Activated B cell treated with CpG ODN at 0.5 μM for 24 hours (primary cell): Measurements from ENCODE around the gene RECQL5. TPM values are rescaled to one million over a fixed set of nuclear protein-coding genes. Genes with fewer than 3 reads are reported as not detected.

Source experiments
- ATAC-seq: fragments of 200-7000 bp; cut with Tn5 transposase; one replicate; pipeline ENCODE4 v1.10.0; 2021; ENCODE audit warnings: low read depth, mild to moderate bottlenecking, moderate library complexity
- CTCF ChIA-PET: fragments of 350-600 bp; sonication (Branson Sonifier 250); formaldehyde crosslinking; loops from one replicate; lab custom pipeline; 2021; ENCODE audit warnings: antibody characterized with exemption; lab: Charles Lee
- POLR2A ChIA-PET: fragments of 350-600 bp; sonication (Branson Sonifier 250); formaldehyde crosslinking; loops from one replicate; lab custom pipeline; 2021; ENCODE audit warnings: antibody characterized with exemption; lab: Charles Lee
- DNase-seq: peaks from one replicate; pipeline ENCODE4 v3.0.0; 2022
- H3K27ac Mint-ChIP-seq: one replicate; pipeline ENCODE4 v1.8.0; 2020; ENCODE audit warnings: mixed read lengths
- H3K27me3 Mint-ChIP-seq: one replicate; pipeline ENCODE4 v1.8.0; 2021; ENCODE audit warnings: mixed read lengths
- H3K36me3 Mint-ChIP-seq: one replicate; pipeline ENCODE4 v1.8.0; 2021; ENCODE audit warnings: low read depth, mixed read lengths
- H3K4me1 Mint-ChIP-seq: one replicate; pipeline ENCODE4 v1.8.0; 2021; ENCODE audit warnings: mixed read lengths
- H3K4me3 Mint-ChIP-seq: one replicate; pipeline ENCODE4 v1.8.0; 2020; ENCODE audit warnings: mild to moderate bottlenecking, mixed read lengths
- H3K9me3 Mint-ChIP-seq: one replicate; pipeline ENCODE4 v1.8.0; 2020; ENCODE audit warnings: mixed read lengths
- intact Hi-C: fragments of 100-400 bp; cut with micrococcal nuclease; formaldehyde crosslinking; loops from one replicate; pipeline ENCODE4 v1.15.1; 2024
- total RNA-seq: library from RNA; stranded (reverse); gene quantifications from 2 replicates; pipeline ENCODE4 v1.2.3, GENCODE V29; 2022
- TF ChIP-seq, protein P1 (sequence below): fragments of 200-600 bp; IDR thresholded peaks from one replicate; pipeline ENCODE4 v1.8.0; 2022; ENCODE audit warnings: antibody characterized with exemption, mild to moderate bottlenecking

RECQL5 gene
- total RNA-seq, 1 donor from 2014 or later: 65.4 TPM

DNA sequence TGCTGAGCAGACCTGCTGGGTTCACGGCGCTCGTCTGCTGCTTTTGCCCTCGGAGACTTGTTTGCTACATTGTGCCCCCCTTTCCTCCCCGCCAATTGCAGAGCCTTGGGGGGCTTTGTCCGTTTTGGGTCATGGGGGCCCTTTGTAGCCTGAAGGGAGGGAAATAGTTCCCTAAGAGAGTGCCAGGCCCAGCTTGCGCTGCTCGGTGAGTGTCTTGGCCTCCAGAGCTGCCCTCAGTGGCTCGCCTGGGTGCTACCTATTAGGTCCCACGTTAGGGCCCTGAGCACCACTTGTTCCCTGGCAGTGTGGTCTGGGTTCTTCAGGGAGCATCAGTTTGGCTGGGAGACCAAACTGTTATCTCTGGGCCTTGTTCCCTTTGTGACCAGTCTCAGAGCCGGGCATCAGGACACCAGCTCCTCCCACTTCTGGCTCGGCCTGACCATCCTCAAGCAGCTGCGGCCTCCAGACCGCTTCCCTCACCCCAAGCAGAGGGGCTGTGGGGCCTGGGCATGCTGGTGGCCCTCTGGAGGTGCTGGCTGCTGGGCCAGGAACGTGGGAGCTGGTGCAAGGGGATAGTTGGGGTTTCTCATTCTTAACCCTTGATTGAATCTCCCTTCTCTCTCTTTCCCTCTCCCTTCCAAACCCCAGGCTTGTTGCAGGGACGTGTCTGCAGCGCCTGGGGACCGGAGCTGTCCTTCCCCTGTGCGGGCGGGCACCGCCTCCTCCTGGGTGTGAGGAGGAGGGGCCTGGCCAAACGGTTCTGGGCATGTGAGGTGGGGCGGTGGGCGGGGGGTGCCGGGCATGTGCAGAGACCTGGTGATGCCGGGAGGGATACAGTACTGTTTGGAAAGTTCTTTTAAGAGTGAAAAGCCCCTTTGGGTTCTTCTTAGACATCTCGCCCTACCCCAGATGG, 38.3 kb upstream of the RECQL5 start:
- ATAC-seq (no peak), DNase-seq (no peak)
- intact Hi-C loops: no loop called here
- POLR2A ChIA-PET: no interaction called here
- Mint-ChIP-seq H3K27me3 (no peaks in the 10 kb centered on the region), H3K27ac (no peak overlapping the region), H3K36me3 (peaks cover 86% of the 10 kb centered on the region), H3K4me1 (no peaks in the 10 kb centered on the region), H3K4me3 (no peak overlapping the region), H3K9me3 (no peaks in the 10 kb centered on the region)
- TF ChIP-seq, protein P1, sequence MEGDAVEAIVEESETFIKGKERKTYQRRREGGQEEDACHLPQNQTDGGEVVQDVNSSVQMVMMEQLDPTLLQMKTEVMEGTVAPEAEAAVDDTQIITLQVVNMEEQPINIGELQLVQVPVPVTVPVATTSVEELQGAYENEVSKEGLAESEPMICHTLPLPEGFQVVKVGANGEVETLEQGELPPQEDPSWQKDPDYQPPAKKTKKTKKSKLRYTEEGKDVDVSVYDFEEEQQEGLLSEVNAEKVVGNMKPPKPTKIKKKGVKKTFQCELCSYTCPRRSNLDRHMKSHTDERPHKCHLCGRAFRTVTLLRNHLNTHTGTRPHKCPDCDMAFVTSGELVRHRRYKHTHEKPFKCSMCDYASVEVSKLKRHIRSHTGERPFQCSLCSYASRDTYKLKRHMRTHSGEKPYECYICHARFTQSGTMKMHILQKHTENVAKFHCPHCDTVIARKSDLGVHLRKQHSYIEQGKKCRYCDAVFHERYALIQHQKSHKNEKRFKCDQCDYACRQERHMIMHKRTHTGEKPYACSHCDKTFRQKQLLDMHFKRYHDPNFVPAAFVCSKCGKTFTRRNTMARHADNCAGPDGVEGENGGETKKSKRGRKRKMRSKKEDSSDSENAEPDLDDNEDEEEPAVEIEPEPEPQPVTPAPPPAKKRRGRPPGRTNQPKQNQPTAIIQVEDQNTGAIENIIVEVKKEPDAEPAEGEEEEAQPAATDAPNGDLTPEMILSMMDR: no peak
- CTCF ChIA-PET: no interaction called here

DNA sequence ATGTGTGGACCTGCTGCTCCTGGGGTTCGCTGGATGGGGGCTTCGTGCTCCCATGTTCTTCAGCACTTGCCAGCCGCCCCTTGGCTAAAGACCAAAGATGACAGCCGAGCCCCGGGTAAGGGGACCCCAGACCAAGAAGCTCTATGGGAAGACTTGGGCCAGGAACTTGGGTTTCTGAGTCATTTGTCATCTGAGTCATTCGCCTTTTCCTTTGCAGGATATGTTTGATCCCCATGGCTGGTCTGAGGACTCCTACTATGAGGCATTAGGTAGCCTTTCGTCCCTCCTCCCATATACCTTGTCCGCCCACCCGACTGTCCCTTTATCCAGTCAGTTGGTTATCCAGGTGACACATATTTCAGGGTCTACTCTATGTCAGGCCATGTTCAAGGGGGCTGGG, 36.6 kb upstream of the RECQL5 start:
- no peak for ATAC-seq
- H3K9me3 Mint-ChIP-seq: no peaks in the 10 kb centered on the region

DNA sequence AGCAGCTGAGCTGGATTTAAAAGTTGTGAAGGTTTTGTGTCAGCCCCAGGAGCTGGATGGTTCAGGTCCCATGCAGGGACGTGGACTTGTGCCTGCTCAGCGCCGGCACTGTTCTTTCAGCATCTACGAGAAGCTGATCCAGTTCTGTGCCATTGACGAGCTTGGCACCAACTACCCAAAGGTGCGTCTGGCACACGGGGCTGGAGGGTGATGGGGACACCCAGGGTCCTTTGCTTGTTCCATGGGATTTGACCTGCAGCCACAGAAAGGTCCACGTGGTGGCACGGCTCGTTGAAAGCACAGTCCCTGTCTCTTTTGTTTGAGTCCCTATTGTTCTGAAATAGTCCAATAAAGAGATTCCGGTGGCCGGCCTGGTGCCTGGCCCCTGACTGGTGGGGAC, 36.2 kb upstream of the RECQL5 start:
- Mint-ChIP-seq H3K4me3 (no peak overlapping the region), H3K4me1 (no peaks in the 10 kb centered on the region), H3K27ac (no peak overlapping the region), H3K36me3 (peaks cover 92% of the 10 kb centered on the region), H3K27me3 (no peaks in the 10 kb centered on the region), H3K9me3 (no peaks in the 10 kb centered on the region)
- DNase-seq (no peak), ATAC-seq (no peak)
- CTCF ChIA-PET: interaction anchor here (1.2 kb wide), 1 partner anchor 46 kb away, joined by 3 read pairs; no protein-coding TSS in a partner anchor
- POLR2A ChIA-PET: no interaction called here
- TF ChIP-seq, protein P1: no peak
- intact Hi-C loops: no loop called here

More for the DNA sequence above, 36.6 kb upstream of the RECQL5 start:
- CTCF ChIA-PET: interaction anchor here (1.2 kb wide), 1 partner anchor 46 kb away, joined by 3 read pairs; no protein-coding TSS in a partner anchor
- no peaks in the 10 kb centered on the region for H3K27me3 Mint-ChIP-seq
- no peak for DNase-seq
- no peaks in the 10 kb centered on the region for H3K4me1 Mint-ChIP-seq
- intact Hi-C loops: no loop called here
- H3K36me3 Mint-ChIP-seq: peaks cover 94% of the 10 kb centered on the region
- TF ChIP-seq, protein P1: no peak
- POLR2A ChIA-PET: interaction anchor here (0.6 kb wide), 1 partner anchor 688 kb away, joined by 4 read pairs; no protein-coding TSS in a partner anchor
- no peak overlapping the region for H3K4me3 Mint-ChIP-seq
- no peak overlapping the region for H3K27ac Mint-ChIP-seq

DNA sequence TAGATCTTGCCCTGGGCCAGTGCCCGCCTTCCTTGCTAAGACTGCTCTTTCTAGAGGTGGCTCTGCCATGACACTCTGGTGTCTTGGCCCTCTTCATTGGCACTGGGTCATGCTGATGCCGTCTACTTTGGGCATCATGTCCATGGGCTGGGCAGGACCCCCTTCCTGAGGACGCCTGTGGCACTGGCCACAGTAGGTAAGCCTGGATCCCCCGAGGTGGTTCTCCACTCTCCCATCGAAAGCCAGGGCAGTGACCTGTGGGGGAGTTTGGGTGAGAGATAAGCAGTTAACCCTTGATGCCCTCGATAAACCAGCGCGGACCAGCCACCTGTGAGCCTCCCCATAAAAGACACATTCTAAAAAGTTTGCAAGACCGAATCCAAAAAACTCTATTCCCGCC, 34.3 kb upstream of the RECQL5 start:
- no peak overlapping the region for H3K4me3 Mint-ChIP-seq
- TF ChIP-seq, protein P1: no peak
- intact Hi-C loops: no loop called here
- no peaks in the 10 kb centered on the region for H3K4me1 Mint-ChIP-seq
- no peak for DNase-seq
- CTCF ChIA-PET: no interaction called here
- no peaks in the 10 kb centered on the region for H3K27me3 Mint-ChIP-seq
- H3K9me3 Mint-ChIP-seq: no peaks in the 10 kb centered on the region
- H3K36me3 Mint-ChIP-seq: peaks cover 87% of the 10 kb centered on the region
- no peak for ATAC-seq
- POLR2A ChIA-PET: no interaction called here
- H3K27ac Mint-ChIP-seq: no peak overlapping the region

DNA sequence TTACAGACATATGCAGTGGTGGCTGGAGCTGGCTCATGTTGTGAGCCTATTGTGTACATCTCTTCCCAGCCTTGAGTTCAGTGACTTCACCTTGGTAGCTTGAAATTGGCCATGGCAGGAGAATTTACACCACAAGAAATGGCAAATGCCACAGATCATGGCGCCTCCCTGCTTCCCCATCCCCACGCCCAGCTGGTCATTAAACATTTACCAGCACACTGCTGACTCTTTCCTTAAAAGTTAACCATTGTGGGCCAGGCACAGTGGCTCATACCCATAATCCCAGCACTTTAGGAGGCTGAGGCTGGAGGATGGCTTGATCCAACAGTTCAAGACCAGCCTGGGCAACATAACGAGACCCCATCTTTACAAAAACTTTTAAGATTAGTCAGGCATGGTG, 31.7 kb upstream of the RECQL5 start:
- ChIA-PET CTCF (no interaction called here), POLR2A (interaction anchor here (0.6 kb wide), 1 partner anchor 175 kb away, joined by 3 read pairs; no protein-coding TSS in a partner anchor)
- Mint-ChIP-seq H3K4me1 (no peaks in the 10 kb centered on the region), H3K27me3 (no peaks in the 10 kb centered on the region), H3K36me3 (peaks cover 84% of the 10 kb centered on the region), H3K27ac (no peak overlapping the region), H3K4me3 (no peak overlapping the region), H3K9me3 (no peaks in the 10 kb centered on the region)
- intact Hi-C loops: no loop called here
- TF ChIP-seq, protein P1: no peak
- no peak for DNase-seq
- ATAC-seq: no peak
